Esophagus squamous epithelium (tissue), 5 donors: ENCODE measurements around the gene MANEAL. TPM values are rescaled to one million over a fixed set of nuclear protein-coding genes. Genes with fewer than 3 reads are reported as not detected.

ENCODE experiments used
- DNase-seq: peaks from one replicate; lab custom pipeline; 2025; lab: John Stamatoyannopoulos, UW
- H3K27ac ChIP-seq, 4 donors: fragments of 200-600 bp; sonication (generic); one replicate each; pipeline ENCODE4 v1.5.1; 2016 to 2019; ENCODE audit warnings: mild to moderate bottlenecking in 1 of 4
- H3K27me3 ChIP-seq, 4 donors: fragments of 200-600 bp; sonication (generic); 1 replicate in 3 of 4; 2 replicates in 1 of 4; pipeline versions ENCODE4 v1.5.1 to v1.6.0; 2017 to 2021; ENCODE audit warnings: antibody characterized with exemption in 1 of 4
- H3K36me3 ChIP-seq, 3 donors: fragments of 200-600 bp; sonication (generic); one replicate each; pipeline ENCODE4 v1.5.1; 2016 to 2019
- H3K4me1 ChIP-seq, 3 donors: fragments of 200-600 bp; sonication (generic); one replicate each; pipeline ENCODE4 v1.5.1; 2017 to 2019
- H3K4me3 ChIP-seq, 4 donors: fragments of 200-600 bp; sonication (generic); 1 replicate in 3 of 4; 2 replicates in 1 of 4; pipeline ENCODE4 v1.5.1; 2016 to 2019; ENCODE audit warnings: mild to moderate bottlenecking in 2 of 4, moderate library complexity in 1 of 4
- H3K9me3 ChIP-seq, 3 donors: fragments of 200-600 bp; sonication (generic); one replicate each; pipeline ENCODE4 v1.5.1; 2016 to 2019
- CTCF ChIP-seq, 6 experiments: fragments of 450-650 bp in 4 of 6; fragments of 200-600 bp in 2 of 6; sonication (generic) in 2 of 6; IDR thresholded peaks; one replicate each; pipeline ENCODE4 v1.5.1; 2016 to 2019; ENCODE audit warnings: antibody characterized with exemption in 6 of 6, mild to moderate bottlenecking in 4 of 6, moderate library complexity in 4 of 6
- POLR2A ChIP-seq, 4 donors: fragments of 450-650 bp; IDR thresholded peaks; one replicate each; pipeline ENCODE4 v1.6.1; 2017; ENCODE audit warnings: antibody characterized with exemption in 4 of 4, mild to moderate bottlenecking in 4 of 4, moderate library complexity in 3 of 4
- WGBS, 2 donors: methylation state at CpG; one replicate each; pipeline ENCODE4 v1.1.5; 2018; 5-methylcytosine and 5-hydroxymethylcytosine counted together
- intact Hi-C: fragments of 100-400 bp; cut with DNase I; formaldehyde crosslinking; loops from one replicate; pipeline ENCODE4 v1.15.0; 2022
- total RNA-seq, 4 donors: library from RNA; depleted of rRNA; stranded (reverse); fragments of >200 nt; gene quantifications; one replicate each; pipeline ENCODE4 v1.1.0, GENCODE V29; 2016
- donor health status: DM: yes; HTN: yes; CAD: no.

Gene MANEAL
- total RNA-seq, 4 donors from 2014 or later: 2.3 to 5.0 (median 3.7) TPM

GRCh38 chr1:37814252-37814651 lies 20.6 kb downstream of the MANEAL start:
- H3K4me3 ChIP-seq: no peak overlapping the region
- no peaks in the 10 kb centered on the region for H3K9me3 ChIP-seq
- no peaks in the 10 kb centered on the region for H3K27me3 ChIP-seq
- peaks cover 0 to 82% (median 21%) of the 10 kb centered on the region in 3 donors for H3K36me3 ChIP-seq
- WGBS, 2 donors: 89 to 90% methylated on average over 3 to 6 of the region's 7 CpGs
- TF ChIP-seq POLR2A (IDR thresholded peaks at IDR 0.05): no peak
- no peak for TF ChIP-seq CTCF (IDR thresholded peaks at IDR 0.05)
- DNase-seq: no peak
- H3K27ac ChIP-seq: no peak overlapping the region
- intact Hi-C loops: no loop called here
- H3K4me1 ChIP-seq: peaks cover 0 to 39% (median 14%) of the 10 kb centered on the region in 3 donors

- Histone ChIP-seq H3K27me3 (no peaks in the 10 kb centered on the region), H3K27ac (peak overlapping the region in 3 of 4 donors; percentile 50 to 66 (median 52)), H3K4me1 (peaks cover 0 to 13% (median 8%) of the 10 kb centered on the region in 3 donors), H3K9me3 (no peaks in the 10 kb centered on the region), H3K4me3 (no peak overlapping the region), H3K36me3 (peaks cover 0 to 97% (median 35%) of the 10 kb centered on the region in 3 donors)
- 15 to 47% methylated on average over 2 of the region's 2 CpGs for WGBS, 2 donors
- no peak for TF ChIP-seq POLR2A (IDR thresholded peaks at IDR 0.05)
- TF ChIP-seq CTCF (IDR thresholded peaks at IDR 0.05): peak in 1 of 6 experiments; percentile 3
- intact Hi-C loops: no loop called here
- DNase-seq: no peak
Observed at GRCh38 chr1:37817481-37817880, 23.8 kb downstream of the MANEAL start.

- no peaks in the 10 kb centered on the region for H3K9me3 ChIP-seq
- intact Hi-C loops: no loop called here
- no peak overlapping the region for H3K4me3 ChIP-seq
- no peak overlapping the region for H3K27ac ChIP-seq
- H3K36me3 ChIP-seq: peaks cover 4 to 95% (median 31%) of the 10 kb centered on the region in 3 donors
- no peaks in the 10 kb centered on the region for H3K27me3 ChIP-seq
- H3K4me1 ChIP-seq: peaks cover 0 to 23% (median 8%) of the 10 kb centered on the region in 3 donors
- DNase-seq: no peak
- WGBS, 2 donors: 81 to 93% methylated on average over 2 of the region's 2 CpGs
- no peak for TF ChIP-seq POLR2A (IDR thresholded peaks at IDR 0.05)
- TF ChIP-seq CTCF (IDR thresholded peaks at IDR 0.05): no peak
Observed at GRCh38 chr1:37821481-37821880, 27.8 kb downstream of the MANEAL start.

- Histone ChIP-seq H3K4me3 (no peak overlapping the region), H3K9me3 (no peaks in the 10 kb centered on the region), H3K27me3 (no peaks in the 10 kb centered on the region), H3K36me3 (peaks cover 4 to 91% (median 23%) of the 10 kb centered on the region in 3 donors), H3K27ac (peak overlapping the region in 2 of 4 donors; percentile 17 to 52), H3K4me1 (peaks cover 0 to 11% (median 0%) of the 10 kb centered on the region in 3 donors)
- intact Hi-C loops: no loop called here
- TF ChIP-seq CTCF (IDR thresholded peaks at IDR 0.05) (no peak), POLR2A (IDR thresholded peaks at IDR 0.05) (no peak)
- 66 to 78% methylated on average over 9 of the region's 9 CpGs for WGBS, 2 donors
- DNase-seq: no peak
Observed at GRCh38 chr1:37822906-37823815, 29.5 kb downstream of the MANEAL start.

- peaks cover 4 to 91% (median 23%) of the 10 kb centered on the region in 3 donors for H3K36me3 ChIP-seq
- no peak for DNase-seq
- 77 to 87% methylated on average over 2 of the region's 2 CpGs for WGBS, 2 donors
Observed at GRCh38 chr1:37824001-37824400, 30.4 kb downstream of the MANEAL start.

More at GRCh38 chr1:37824001-37824400, 30.4 kb downstream of the MANEAL start:
- peaks cover 0 to 19% (median 0%) of the 10 kb centered on the region in 3 donors for H3K4me1 ChIP-seq
- no peaks in the 10 kb centered on the region for H3K9me3 ChIP-seq
- no peak for TF ChIP-seq CTCF (IDR thresholded peaks at IDR 0.05)
- TF ChIP-seq POLR2A (IDR thresholded peaks at IDR 0.05): no peak
- intact Hi-C loops: no loop called here
- peak overlapping the region in 1 of 4 donors; percentile 17 for H3K27ac ChIP-seq
- H3K27me3 ChIP-seq: no peaks in the 10 kb centered on the region
- no peak overlapping the region for H3K4me3 ChIP-seq
